C4-2B (cell line): ENCODE measurements around the gene SPTLC3.

ENCODE experiments used
- H3K27ac ChIP-seq: fragments of 450-650 bp; 2 replicates; pipeline ENCODE4 v1.5.1; 2017
- CTCF ChIP-seq: fragments of 450-650 bp; conservative IDR thresholded peaks from 2 replicates; pipeline ENCODE4 v1.5.1; 2017; ENCODE audit warnings: mild to moderate bottlenecking
- ZFX ChIP-seq: fragments of 450-650 bp; IDR thresholded peaks from 2 replicates; pipeline ENCODE4 v1.6.1; 2017

SPTLC3 gene

GRCh38 chr20:13022401-13023155, 13.8 kb downstream of the SPTLC3 start:
- no peak overlapping the region for H3K27ac ChIP-seq

GRCh38 chr20:13024596-13024995, 15.8 kb downstream of the SPTLC3 start:
- no peak overlapping the region for H3K27ac ChIP-seq
- no peak for TF ChIP-seq CTCF
- no peak for TF ChIP-seq ZFX

More at GRCh38 chr20:13022401-13023155, 13.8 kb downstream of the SPTLC3 start:
- no peak for TF ChIP-seq CTCF
- TF ChIP-seq ZFX, result no peak

GRCh38 chr20:13025181-13025580, 16.4 kb downstream of the SPTLC3 start:
- TF ChIP-seq ZFX, result no peak
- no peak for TF ChIP-seq CTCF

GRCh38 chr20:13028001-13028400, 19.2 kb downstream of the SPTLC3 start:
- no peak overlapping the region for H3K27ac ChIP-seq
- TF ChIP-seq CTCF (no peak), ZFX (no peak)

More at GRCh38 chr20:13025181-13025580, 16.4 kb downstream of the SPTLC3 start:
- no peak overlapping the region for H3K27ac ChIP-seq

GRCh38 chr20:13028673-13029072, 19.9 kb downstream of the SPTLC3 start:
- H3K27ac ChIP-seq, result no peak overlapping the region
- TF ChIP-seq CTCF (no peak), ZFX (no peak)

- no peak overlapping the region for H3K27ac ChIP-seq
- TF ChIP-seq CTCF, result no peak
- TF ChIP-seq ZFX, result no peak
Observed at GRCh38 chr20:13029687-13030375, 21.1 kb downstream of the SPTLC3 start.

GRCh38 chr20:13031751-13032150, 23.0 kb downstream of the SPTLC3 start:
- TF ChIP-seq CTCF, result no peak
- no peak for TF ChIP-seq ZFX
- no peak overlapping the region for H3K27ac ChIP-seq
